Nephron (organoid): ENCODE data around the gene ROCK2.
A peak's percentile ranks its signal among the peaks of the same experiment; 100 is the strongest.

Source experiments
- H3K27ac Mint-ChIP-seq, 3 experiments: 2 replicates each; pipeline ENCODE4 v1.8.0; 2020; ENCODE audit warnings: mixed read lengths in 3 of 3, mild to moderate bottlenecking in 2 of 3, moderate library complexity in 1 of 3
- H3K27me3 Mint-ChIP-seq: 2 replicates; pipeline ENCODE4 v1.8.0; 2021; ENCODE audit warnings: low read depth, mild to moderate bottlenecking, moderate library complexity, mixed read lengths
- H3K36me3 Mint-ChIP-seq: 2 replicates; pipeline ENCODE4 v1.8.0; 2020; ENCODE audit warnings: low read depth, mixed read lengths
- H3K4me1 Mint-ChIP-seq: 2 replicates; pipeline ENCODE4 v1.8.0; 2020; ENCODE audit warnings: mixed read lengths
- H3K4me3 Mint-ChIP-seq, 3 experiments: 2 replicates each; pipeline ENCODE4 v1.8.0; 2020; ENCODE audit warnings: mild to moderate bottlenecking in 3 of 3, mixed read lengths in 3 of 3, moderate library complexity in 2 of 3
- H3K9me3 Mint-ChIP-seq: 2 replicates; pipeline ENCODE4 v1.8.0; 2020; ENCODE audit warnings: mixed read lengths
- CTCF ChIP-seq, 3 experiments: fragments of 200-600 bp; sonication (generic); IDR thresholded peaks; one replicate each; pipeline ENCODE4 v1.5.0; 2021; ENCODE audit warnings: antibody characterized with exemption in 3 of 3; ENCODE audit not compliant: unreplicated experiment in 3 of 3

ROCK2 gene

DNA sequence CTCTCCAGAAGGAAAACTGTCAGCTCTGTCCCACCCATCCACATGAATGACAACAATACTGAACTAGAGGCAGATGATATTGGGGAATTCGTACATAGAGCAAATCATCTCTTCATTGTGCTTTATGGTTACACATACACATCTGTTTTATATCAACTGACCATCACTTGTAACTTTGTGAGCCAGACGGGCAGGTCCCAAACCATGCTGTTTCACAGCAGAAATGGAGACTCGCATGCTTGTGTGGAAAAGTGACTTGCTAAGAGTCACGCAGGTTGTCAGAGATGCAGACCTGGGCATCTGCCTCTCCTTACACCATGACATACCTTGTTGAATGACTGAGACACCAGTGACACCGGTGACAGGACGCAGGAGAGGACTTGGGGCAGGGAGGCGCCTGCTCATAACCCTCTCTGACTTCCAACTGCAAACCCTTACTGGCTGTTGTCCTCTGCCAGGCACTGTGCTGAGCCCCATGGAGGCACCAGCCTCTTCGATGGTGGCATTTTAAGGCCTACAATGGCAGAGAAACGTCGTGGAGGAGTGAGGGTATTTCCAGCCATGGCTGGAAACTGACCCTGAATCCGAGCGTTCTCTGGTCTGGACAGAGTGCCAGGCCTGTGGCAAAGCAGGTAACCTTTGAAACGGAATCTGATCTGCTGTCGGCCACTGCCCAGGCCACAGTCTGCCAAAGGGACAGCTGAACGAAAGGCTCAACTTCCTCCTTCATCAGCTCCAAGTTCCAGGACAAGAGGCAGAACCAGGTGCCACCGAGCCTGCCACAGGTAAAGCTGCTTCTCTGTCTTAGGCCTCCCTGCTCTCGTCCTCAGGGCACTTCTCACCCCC lies 26.9 kb upstream of the ROCK2 start:
- Mint-ChIP-seq H3K27me3 (peaks cover 3% of the 10 kb centered on the region), H3K9me3 (no peaks in the 10 kb centered on the region), H3K36me3 (no peaks in the 10 kb centered on the region), H3K4me3 (no peak overlapping the region), H3K4me1 (peaks cover 40% of the 10 kb centered on the region), H3K27ac (peak overlapping the region in 1 of 3 experiments; percentile 37)
- TF ChIP-seq CTCF (IDR thresholded peaks at IDR 0.05; ENCODE audit: unreplicated experiment in 3 of 3), result no peak

- no peak overlapping the region for H3K4me3 Mint-ChIP-seq
- TF ChIP-seq CTCF (IDR thresholded peaks at IDR 0.05; ENCODE audit: unreplicated experiment in 3 of 3), result no peak
- peaks cover 3% of the 10 kb centered on the region for H3K27me3 Mint-ChIP-seq
- peak overlapping the region in 1 of 3 experiments; percentile 2 for H3K27ac Mint-ChIP-seq
- H3K9me3 Mint-ChIP-seq, result no peaks in the 10 kb centered on the region
- no peaks in the 10 kb centered on the region for H3K36me3 Mint-ChIP-seq
- H3K4me1 Mint-ChIP-seq, result peaks cover 44% of the 10 kb centered on the region
Observed at GRCh38 chr2:11370377-11371091, 26.1 kb upstream of the ROCK2 start.

DNA sequence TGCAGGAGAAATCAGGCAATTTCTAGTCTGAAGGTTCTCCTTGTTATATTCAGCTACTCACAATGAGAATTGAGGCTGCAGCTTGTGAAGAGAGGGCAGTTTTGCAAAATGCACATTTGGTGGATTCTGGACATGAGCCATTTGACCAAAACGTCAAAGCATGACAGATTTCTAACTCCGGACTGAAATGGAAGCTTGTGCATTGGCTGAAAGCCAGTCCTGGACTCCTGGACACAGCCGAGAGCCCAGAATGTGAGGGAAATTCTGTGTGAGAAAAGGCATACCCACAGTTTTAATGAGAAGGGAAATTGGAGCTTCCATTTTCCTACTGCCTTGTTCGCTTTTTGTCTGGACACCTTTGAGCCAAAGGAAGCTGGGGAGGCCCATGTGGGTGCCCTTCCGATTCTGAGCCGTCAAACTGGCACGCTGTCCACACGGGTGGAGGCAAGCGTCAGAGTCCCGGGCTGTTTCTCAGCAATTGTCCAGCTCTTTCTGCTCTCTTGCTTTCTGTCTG lies 23.7 kb upstream of the ROCK2 start:
- Mint-ChIP-seq H3K27me3 (peaks cover 4% of the 10 kb centered on the region), H3K36me3 (no peaks in the 10 kb centered on the region), H3K9me3 (no peaks in the 10 kb centered on the region), H3K27ac (peak overlapping the region; percentile 37 to 94 (median 72)), H3K4me1 (peaks cover 28% of the 10 kb centered on the region), H3K4me3 (peak overlapping the region in 1 of 3 experiments; percentile 33)
- TF ChIP-seq CTCF (IDR thresholded peaks at IDR 0.05; ENCODE audit: unreplicated experiment in 3 of 3), result no peak

DNA sequence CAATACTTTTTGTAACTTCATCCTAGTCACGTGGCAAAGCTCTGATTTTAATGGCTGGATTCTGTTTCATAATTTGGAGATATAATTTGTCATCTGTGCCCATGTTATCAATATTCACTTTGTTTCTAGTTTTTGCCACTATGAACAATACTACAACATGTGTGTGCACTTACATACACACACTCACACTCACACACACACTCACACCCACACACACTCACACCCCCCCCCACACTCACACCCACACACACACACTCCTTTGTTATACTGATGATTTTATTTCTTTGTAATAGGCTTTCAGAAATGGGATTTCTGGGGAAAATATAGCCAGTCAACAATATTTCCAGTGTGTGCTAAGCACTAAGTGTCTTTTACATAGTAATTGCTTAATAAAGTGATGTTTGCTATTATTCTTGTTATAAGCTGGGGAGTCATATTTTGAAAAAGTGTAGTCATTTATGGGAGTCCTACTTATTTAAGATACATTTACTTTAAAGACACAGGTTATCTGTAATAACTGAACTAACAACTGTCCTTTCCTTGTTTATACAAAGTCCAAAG lies 22.8 kb upstream of the ROCK2 start:
- Mint-ChIP-seq H3K36me3 (no peaks in the 10 kb centered on the region), H3K27ac (peak overlapping the region; percentile 37 to 94 (median 72)), H3K4me1 (peaks cover 27% of the 10 kb centered on the region), H3K9me3 (no peaks in the 10 kb centered on the region), H3K4me3 (no peak overlapping the region), H3K27me3 (peaks cover 4% of the 10 kb centered on the region)
- no peak for TF ChIP-seq CTCF (IDR thresholded peaks at IDR 0.05; ENCODE audit: unreplicated experiment in 3 of 3)

- H3K36me3 Mint-ChIP-seq, result no peaks in the 10 kb centered on the region
- H3K27ac Mint-ChIP-seq, result peak overlapping the region in 1 of 3 experiments; percentile 71
- H3K27me3 Mint-ChIP-seq, result peaks cover 4% of the 10 kb centered on the region
- H3K4me3 Mint-ChIP-seq, result no peak overlapping the region
- TF ChIP-seq CTCF (IDR thresholded peaks at IDR 0.05; ENCODE audit: unreplicated experiment in 3 of 3), result no peak
- H3K9me3 Mint-ChIP-seq, result no peaks in the 10 kb centered on the region
- peaks cover 27% of the 10 kb centered on the region for H3K4me1 Mint-ChIP-seq
Observed at GRCh38 chr2:11366326-11366741, 21.9 kb upstream of the ROCK2 start.
